Measurements from ENCODE around the gene MTMR11. TPM values are rescaled to one million over a fixed set of nuclear protein-coding genes. Genes with fewer than 3 reads are reported as not detected.

The MTMR11 gene
- total and polyA plus RNA-seq, 11 donors = 1.6 to 4.5 (median 2.1) TPM

DNA sequence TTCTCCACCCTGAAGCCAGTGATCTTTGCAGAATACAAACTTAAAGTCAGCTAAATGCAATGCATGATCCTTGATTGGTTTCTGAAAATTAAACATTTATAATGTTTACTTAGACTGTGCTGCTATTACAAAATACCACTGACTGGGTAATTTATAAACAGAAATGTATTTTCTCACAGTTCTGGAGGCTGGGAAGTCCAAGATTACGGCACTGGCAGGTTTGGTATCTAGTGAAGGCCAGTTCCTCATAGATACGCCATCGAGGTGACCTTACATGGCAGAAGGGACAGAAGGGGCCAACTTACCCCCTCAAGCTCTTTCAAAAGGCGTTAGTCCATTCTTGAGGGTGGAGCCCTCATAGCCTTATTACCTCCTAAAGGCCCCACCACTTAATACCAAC lies 40.1 kb downstream of the MTMR11 start:
- ATAC-seq (no peak), DNase-seq (no peak)
- H3K27ac ChIP-seq = no peak overlapping the region
- H3K9me3 ChIP-seq = no peaks in the 10 kb centered on the region
- TF ChIP-seq, protein P1, sequence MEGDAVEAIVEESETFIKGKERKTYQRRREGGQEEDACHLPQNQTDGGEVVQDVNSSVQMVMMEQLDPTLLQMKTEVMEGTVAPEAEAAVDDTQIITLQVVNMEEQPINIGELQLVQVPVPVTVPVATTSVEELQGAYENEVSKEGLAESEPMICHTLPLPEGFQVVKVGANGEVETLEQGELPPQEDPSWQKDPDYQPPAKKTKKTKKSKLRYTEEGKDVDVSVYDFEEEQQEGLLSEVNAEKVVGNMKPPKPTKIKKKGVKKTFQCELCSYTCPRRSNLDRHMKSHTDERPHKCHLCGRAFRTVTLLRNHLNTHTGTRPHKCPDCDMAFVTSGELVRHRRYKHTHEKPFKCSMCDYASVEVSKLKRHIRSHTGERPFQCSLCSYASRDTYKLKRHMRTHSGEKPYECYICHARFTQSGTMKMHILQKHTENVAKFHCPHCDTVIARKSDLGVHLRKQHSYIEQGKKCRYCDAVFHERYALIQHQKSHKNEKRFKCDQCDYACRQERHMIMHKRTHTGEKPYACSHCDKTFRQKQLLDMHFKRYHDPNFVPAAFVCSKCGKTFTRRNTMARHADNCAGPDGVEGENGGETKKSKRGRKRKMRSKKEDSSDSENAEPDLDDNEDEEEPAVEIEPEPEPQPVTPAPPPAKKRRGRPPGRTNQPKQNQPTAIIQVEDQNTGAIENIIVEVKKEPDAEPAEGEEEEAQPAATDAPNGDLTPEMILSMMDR (IDR thresholded peaks at IDR 0.05) = no peak
- TF ChIP-seq POLR2A (IDR thresholded peaks at IDR 0.05) = no peak
- intact Hi-C loops (cut with DNase I) = loop anchor here in 4 of 10 donors (5.0 to 10.0 kb wide), 4 partner anchors 41 to 268 kb away; partner anchors contain the start of genes MTMR11 (in 1 of the 4) and VPS45 (in 1 of the 4)
- no peak overlapping the region for H3K4me3 ChIP-seq
- peaks cover 0 to 13% (median 7%) of the 10 kb centered on the region in 12 donors for H3K4me1 ChIP-seq
- H3K27me3 ChIP-seq = no peaks in the 10 kb centered on the region
- WGBS, 4 donors = 78 to 95% (median 90%) methylated on average over 4 of the region's 4 CpGs
- no peaks in the 10 kb centered on the region for H3K36me3 ChIP-seq

- Histone ChIP-seq H3K36me3 (no peaks in the 10 kb centered on the region), H3K4me3 (peak overlapping the region; percentile 34 to 86 (median 67)), H3K27ac (peak overlapping the region; percentile 87 to 100 (median 96)), H3K27me3 (no peaks in the 10 kb centered on the region), H3K4me1 (peaks cover 0 to 20% (median 12%) of the 10 kb centered on the region in 12 donors), H3K9me3 (no peaks in the 10 kb centered on the region)
- DNase-seq = peak in 1 of 5 donors; percentile 50
- ATAC-seq = no peak
- TF ChIP-seq, protein P1 (IDR thresholded peaks at IDR 0.05) = no peak
- no peak for TF ChIP-seq POLR2A (IDR thresholded peaks at IDR 0.05)
- WGBS, 4 donors = 19 to 28% (median 22%) methylated on average over 6 of the region's 6 CpGs
- intact Hi-C loops (cut with DNase I) = loop anchor here in 5 of 10 donors (1.0 to 2.0 kb wide), 3 partner anchors 38 to 50 kb away; partner anchors contain the start of gene SF3B4 (in 3 of the 5)
Measured at GRCh38 chr1:149888999-149889289, 47.7 kb downstream of the MTMR11 start.

- H3K4me1 ChIP-seq = peaks cover 0 to 25% (median 18%) of the 10 kb centered on the region in 12 donors
- peak; percentile 29 to 38 (median 34) for ATAC-seq
- intact Hi-C loops (cut with DNase I) = loop anchor here in 5 of 10 donors (1.0 to 2.0 kb wide), 3 partner anchors 38 to 51 kb away; partner anchors contain the start of gene SF3B4 (in 3 of the 5)
- no peaks in the 10 kb centered on the region for H3K27me3 ChIP-seq
- H3K36me3 ChIP-seq = no peaks in the 10 kb centered on the region
- peak; percentile 79 to 86 (median 84) for DNase-seq
- peak overlapping the region; percentile 34 to 86 (median 67) for H3K4me3 ChIP-seq
- peak; percentile 1 to 94 for TF ChIP-seq POLR2A (IDR thresholded peaks at IDR 0.05)
- TF ChIP-seq, protein P1 (IDR thresholded peaks at IDR 0.05) = peak in 11 of 12 donors; percentile 43 to 74 (median 62)
- WGBS, 4 donors = 2 to 4% (median 3%) methylated on average over 28 of the region's 28 CpGs
- peak overlapping the region; percentile 87 to 100 (median 96) for H3K27ac ChIP-seq
- no peaks in the 10 kb centered on the region for H3K9me3 ChIP-seq
Measured at GRCh38 chr1:149888247-149888998, 48.3 kb downstream of the MTMR11 start.

Measured in heart left ventricle (tissue), 16 donors.